Measurements from ENCODE around the gene ZNF526.

GRCh38 chr19:42207767-42208271, 12.3 kb upstream of the ZNF526 start:
- TF ChIP-seq TAF1 (IDR thresholded peaks at IDR 0.05; ENCODE audit: borderline replicate concordance, insufficient read depth, low read length): no peak
- no peak for TF ChIP-seq REST (IDR thresholded peaks at IDR 0.05; ENCODE audit: insufficient read depth in 1 of 2, low read depth in 2 of 2, low read length in 2 of 2)

Measured in PFSK-1 (cell line).